ENCODE data around the gene IQGAP2.

IQGAP2 gene

DNA sequence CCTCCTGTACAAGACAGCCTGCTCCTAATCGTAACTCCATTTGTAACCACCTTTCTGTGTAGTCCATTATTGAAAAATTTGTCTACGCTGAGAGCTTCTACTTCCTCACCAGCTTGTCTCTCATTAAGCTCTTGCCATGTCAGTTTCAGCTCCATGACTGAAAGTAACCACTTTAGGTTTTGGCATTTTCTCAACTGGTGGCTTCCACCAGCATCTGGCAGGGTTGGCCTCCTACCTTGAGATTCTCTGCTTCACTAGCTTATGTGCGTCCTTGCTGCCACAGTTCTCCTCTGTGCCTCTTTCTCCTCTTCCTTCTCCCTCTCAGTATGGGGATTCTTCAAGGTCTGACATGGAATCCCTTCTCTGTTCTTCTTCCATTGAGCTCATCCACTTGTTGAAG lies 188.3 kb downstream of the IQGAP2 start:
- no peaks in the 10 kb centered on the region for H3F3A ChIP-seq (ENCODE audit: control insufficient read depth, insufficient read depth)
- TF ChIP-seq, protein P1, sequence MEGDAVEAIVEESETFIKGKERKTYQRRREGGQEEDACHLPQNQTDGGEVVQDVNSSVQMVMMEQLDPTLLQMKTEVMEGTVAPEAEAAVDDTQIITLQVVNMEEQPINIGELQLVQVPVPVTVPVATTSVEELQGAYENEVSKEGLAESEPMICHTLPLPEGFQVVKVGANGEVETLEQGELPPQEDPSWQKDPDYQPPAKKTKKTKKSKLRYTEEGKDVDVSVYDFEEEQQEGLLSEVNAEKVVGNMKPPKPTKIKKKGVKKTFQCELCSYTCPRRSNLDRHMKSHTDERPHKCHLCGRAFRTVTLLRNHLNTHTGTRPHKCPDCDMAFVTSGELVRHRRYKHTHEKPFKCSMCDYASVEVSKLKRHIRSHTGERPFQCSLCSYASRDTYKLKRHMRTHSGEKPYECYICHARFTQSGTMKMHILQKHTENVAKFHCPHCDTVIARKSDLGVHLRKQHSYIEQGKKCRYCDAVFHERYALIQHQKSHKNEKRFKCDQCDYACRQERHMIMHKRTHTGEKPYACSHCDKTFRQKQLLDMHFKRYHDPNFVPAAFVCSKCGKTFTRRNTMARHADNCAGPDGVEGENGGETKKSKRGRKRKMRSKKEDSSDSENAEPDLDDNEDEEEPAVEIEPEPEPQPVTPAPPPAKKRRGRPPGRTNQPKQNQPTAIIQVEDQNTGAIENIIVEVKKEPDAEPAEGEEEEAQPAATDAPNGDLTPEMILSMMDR (IDR thresholded peaks at IDR 0.05; ENCODE audit: low read depth, low read length, poor library complexity, severe bottlenecking) = no peak
- TF ChIP-seq EZH2phosphoT487 (IDR thresholded peaks at IDR 0.05; ENCODE audit: borderline replicate concordance, low read length) = no peak
- no peak overlapping the region for H3K27ac ChIP-seq (ENCODE audit: low read depth, low read length)
- no peaks in the 10 kb centered on the region for H3K9me2 ChIP-seq (replicated peaks; ENCODE audit: control insufficient read depth, low read length)
- no peaks in the 10 kb centered on the region for H3K9me3 ChIP-seq (ENCODE audit: control insufficient read depth, insufficient read depth, low read length)
- no peaks in the 10 kb centered on the region for H4K20me1 ChIP-seq (ENCODE audit: control insufficient read depth, insufficient read depth, low read depth, low read length)
- H3K79me2 ChIP-seq (ENCODE audit: control insufficient read depth, low read length) = no peaks in the 10 kb centered on the region
- no peaks in the 10 kb centered on the region for H3K27me3 ChIP-seq (ENCODE audit: control insufficient read depth, low read length)
- no peak overlapping the region for H3K4me3 ChIP-seq (ENCODE audit: low read length)
- H3K4me1 ChIP-seq (ENCODE audit: control insufficient read depth, low read length) = no peaks in the 10 kb centered on the region
- H3K36me3 ChIP-seq (ENCODE audit: control insufficient read depth, low read length) = peaks cover 12% of the 10 kb centered on the region; the same call in 1 of the 2 replicates
- H3K4me2 ChIP-seq (ENCODE audit: low read length) = no peak overlapping the region

DNA sequence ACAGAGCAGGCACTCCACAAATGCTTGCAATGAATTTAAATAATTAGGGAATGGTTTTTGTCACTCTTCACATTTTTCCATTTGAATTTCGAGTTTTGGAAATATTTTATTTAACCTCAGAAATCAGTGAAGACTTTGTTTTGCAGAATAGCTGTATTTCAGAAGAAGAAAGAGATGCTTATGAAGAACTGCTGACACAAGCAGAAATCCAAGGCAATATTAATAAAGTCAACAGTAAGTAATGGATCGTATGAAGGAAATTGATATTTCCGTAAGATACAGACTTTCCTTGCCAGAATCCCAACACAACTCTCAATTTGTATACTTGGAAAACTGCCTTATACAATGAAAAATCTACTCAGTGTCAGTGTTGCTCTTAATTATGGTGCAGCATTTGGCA lies 189.6 kb downstream of the IQGAP2 start:
- Histone ChIP-seq H3F3A (ENCODE audit: control insufficient read depth, insufficient read depth) (no peaks in the 10 kb centered on the region; the same call in 1 of the 2 replicates), H3K4me1 (ENCODE audit: control insufficient read depth, low read length) (no peaks in the 10 kb centered on the region), H3K36me3 (ENCODE audit: control insufficient read depth, low read length) (peaks cover 19% of the 10 kb centered on the region), H3K27ac (ENCODE audit: low read depth, low read length) (no peak overlapping the region), H4K20me1 (ENCODE audit: control insufficient read depth, insufficient read depth, low read depth, low read length) (no peaks in the 10 kb centered on the region), H3K4me3 (ENCODE audit: low read length) (no peak overlapping the region), H3K9me2 (replicated peaks; ENCODE audit: control insufficient read depth, low read length) (no peaks in the 10 kb centered on the region), H3K9me3 (ENCODE audit: control insufficient read depth, insufficient read depth, low read length) (no peaks in the 10 kb centered on the region), H3K79me2 (ENCODE audit: control insufficient read depth, low read length) (no peaks in the 10 kb centered on the region), H3K27me3 (ENCODE audit: control insufficient read depth, low read length) (no peaks in the 10 kb centered on the region), H3K4me2 (ENCODE audit: low read length) (no peak overlapping the region)
- TF ChIP-seq, protein P1 (IDR thresholded peaks at IDR 0.05; ENCODE audit: low read depth, low read length, poor library complexity, severe bottlenecking) = no peak

DNA sequence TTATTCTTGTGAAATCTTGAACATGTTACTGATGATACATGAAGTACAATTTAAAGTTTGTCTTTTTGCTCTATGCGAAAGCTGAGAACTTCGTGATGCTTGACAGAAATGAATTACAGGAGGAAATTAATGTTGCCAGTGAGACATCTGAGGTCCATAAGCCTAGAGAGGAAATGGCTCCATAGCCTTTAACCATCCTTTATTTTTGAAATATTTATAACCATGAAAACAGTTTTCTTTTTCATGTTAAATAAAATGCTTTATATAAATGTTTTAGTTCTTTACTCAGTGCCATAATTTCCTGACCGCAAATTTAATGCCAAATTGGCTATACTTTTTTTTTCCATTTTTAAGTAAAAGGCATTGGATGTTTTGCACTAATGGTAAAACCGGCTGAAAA lies 191.0 kb downstream of the IQGAP2 start:
- Histone ChIP-seq H3K9me3 (ENCODE audit: control insufficient read depth, insufficient read depth, low read length) (no peaks in the 10 kb centered on the region), H3K4me3 (ENCODE audit: low read length) (no peak overlapping the region), H3K79me2 (ENCODE audit: control insufficient read depth, low read length) (no peaks in the 10 kb centered on the region), H3K9me2 (replicated peaks; ENCODE audit: control insufficient read depth, low read length) (no peaks in the 10 kb centered on the region), H3F3A (ENCODE audit: control insufficient read depth, insufficient read depth) (no peaks in the 10 kb centered on the region; the same call in 1 of the 2 replicates), H4K20me1 (ENCODE audit: control insufficient read depth, insufficient read depth, low read depth, low read length) (no peaks in the 10 kb centered on the region), H3K27me3 (ENCODE audit: control insufficient read depth, low read length) (no peaks in the 10 kb centered on the region), H3K27ac (ENCODE audit: low read depth, low read length) (no peak overlapping the region), H3K36me3 (ENCODE audit: control insufficient read depth, low read length) (peaks cover 19% of the 10 kb centered on the region), H3K4me1 (ENCODE audit: control insufficient read depth, low read length) (no peaks in the 10 kb centered on the region), H3K4me2 (ENCODE audit: low read length) (no peak overlapping the region)
- TF ChIP-seq, protein P1 (IDR thresholded peaks at IDR 0.05; ENCODE audit: low read depth, low read length, poor library complexity, severe bottlenecking) = no peak
- no peak for TF ChIP-seq EZH2phosphoT487 (IDR thresholded peaks at IDR 0.05; ENCODE audit: borderline replicate concordance, low read length)

All from DOHH2 (cell line).